Stomach smooth muscle (tissue), 2 donors: Measurements from ENCODE around the gene DACH1.

Experiments used
- H3K27ac ChIP-seq: one replicate; pipeline ENCODE4 v1.7.0; 2013; ENCODE audit warnings: mild to moderate bottlenecking, low read length, inconsistent platforms
- H3K27me3 ChIP-seq, 2 donors: one replicate each; pipeline ENCODE4 v1.7.0; 2013; ENCODE audit warnings: low read length in 2 of 2; ENCODE audit not compliant: insufficient read depth in 2 of 2, control insufficient read depth in 1 of 2
- H3K36me3 ChIP-seq, 2 donors: one replicate each; pipeline ENCODE4 v1.7.0; 2013; ENCODE audit warnings: low read length in 2 of 2; ENCODE audit not compliant: control insufficient read depth in 2 of 2, insufficient read depth in 2 of 2
- H3K4me1 ChIP-seq: one replicate; pipeline ENCODE4 v1.7.0; 2013; ENCODE audit warnings: low read length; ENCODE audit not compliant: control insufficient read depth, insufficient read depth
- H3K4me3 ChIP-seq, 2 donors: one replicate each; pipeline ENCODE4 v1.7.0; 2013; ENCODE audit warnings: low read length in 2 of 2
- H3K9ac ChIP-seq, 2 donors: one replicate each; pipeline ENCODE4 v1.7.0; 2013; ENCODE audit warnings: low read length in 2 of 2, mild to moderate bottlenecking in 1 of 2
- H3K9me3 ChIP-seq, 2 donors: one replicate each; pipeline ENCODE4 v1.7.0; 2013; ENCODE audit warnings: low read length in 2 of 2; ENCODE audit not compliant: control insufficient read depth in 2 of 2
- donor health status: healthy.
- donor health status: Pancreatic carcinoma.

DACH1 gene

GRCh38 chr13:71704656-71705055 lies 162.3 kb downstream of the DACH1 start:
- Histone ChIP-seq H3K27me3 (no peaks in the 10 kb centered on the region), H3K9me3 (no peaks in the 10 kb centered on the region), H3K9ac (no peak overlapping the region), H3K27ac (no peak overlapping the region), H3K4me1 (no peaks in the 10 kb centered on the region), H3K36me3 (no peaks in the 10 kb centered on the region), H3K4me3 (no peak overlapping the region)

GRCh38 chr13:71703138-71703537 lies 163.9 kb downstream of the DACH1 start:
- no peak overlapping the region for H3K9ac ChIP-seq
- H3K27ac ChIP-seq: no peak overlapping the region
- no peaks in the 10 kb centered on the region for H3K27me3 ChIP-seq
- no peaks in the 10 kb centered on the region for H3K9me3 ChIP-seq
- no peaks in the 10 kb centered on the region for H3K4me1 ChIP-seq
- H3K36me3 ChIP-seq: no peaks in the 10 kb centered on the region
- no peak overlapping the region for H3K4me3 ChIP-seq

- Histone ChIP-seq H3K27ac (no peak overlapping the region), H3K4me3 (no peak overlapping the region), H3K27me3 (no peaks in the 10 kb centered on the region)
These were observed 164.8 kb downstream of the DACH1 start for GRCh38 chr13:71702253-71702652.

GRCh38 chr13:71701741-71702140 lies 165.3 kb downstream of the DACH1 start:
- Histone ChIP-seq H3K36me3 (no peaks in the 10 kb centered on the region), H3K27ac (no peak overlapping the region), H3K27me3 (no peaks in the 10 kb centered on the region), H3K9me3 (no peaks in the 10 kb centered on the region), H3K4me3 (no peak overlapping the region), H3K4me1 (no peaks in the 10 kb centered on the region), H3K9ac (no peak overlapping the region)

More at GRCh38 chr13:71702253-71702652, 164.8 kb downstream of the DACH1 start:
- H3K9ac ChIP-seq: no peak overlapping the region
- H3K36me3 ChIP-seq: no peaks in the 10 kb centered on the region
- no peaks in the 10 kb centered on the region for H3K4me1 ChIP-seq
- no peaks in the 10 kb centered on the region for H3K9me3 ChIP-seq

GRCh38 chr13:71699342-71699741 lies 167.7 kb downstream of the DACH1 start:
- Histone ChIP-seq H3K27me3 (no peaks in the 10 kb centered on the region), H3K9ac (no peak overlapping the region), H3K4me1 (no peaks in the 10 kb centered on the region), H3K9me3 (no peaks in the 10 kb centered on the region), H3K36me3 (no peaks in the 10 kb centered on the region), H3K4me3 (no peak overlapping the region), H3K27ac (no peak overlapping the region)

GRCh38 chr13:71695662-71696061 lies 171.3 kb downstream of the DACH1 start:
- Histone ChIP-seq H3K9ac (no peak overlapping the region), H3K27me3 (no peaks in the 10 kb centered on the region), H3K9me3 (no peaks in the 10 kb centered on the region), H3K27ac (no peak overlapping the region), H3K4me3 (no peak overlapping the region), H3K4me1 (no peaks in the 10 kb centered on the region), H3K36me3 (no peaks in the 10 kb centered on the region)

GRCh38 chr13:71685072-71685471 lies 181.9 kb downstream of the DACH1 start:
- no peaks in the 10 kb centered on the region for H3K27me3 ChIP-seq
- no peaks in the 10 kb centered on the region for H3K36me3 ChIP-seq
- H3K9ac ChIP-seq: no peak overlapping the region
- no peak overlapping the region for H3K27ac ChIP-seq
- H3K9me3 ChIP-seq: no peaks in the 10 kb centered on the region
- no peak overlapping the region for H3K4me3 ChIP-seq
- no peaks in the 10 kb centered on the region for H3K4me1 ChIP-seq

- Histone ChIP-seq H3K9me3 (no peaks in the 10 kb centered on the region), H3K36me3 (no peaks in the 10 kb centered on the region), H3K4me3 (no peak overlapping the region), H3K27ac (no peak overlapping the region), H3K27me3 (no peaks in the 10 kb centered on the region), H3K9ac (no peak overlapping the region), H3K4me1 (no peaks in the 10 kb centered on the region)
These were observed 184.9 kb downstream of the DACH1 start for GRCh38 chr13:71681901-71682613.

- H3K36me3 ChIP-seq: no peaks in the 10 kb centered on the region
- H3K9ac ChIP-seq: no peak overlapping the region
- no peaks in the 10 kb centered on the region for H3K4me1 ChIP-seq
- no peak overlapping the region for H3K27ac ChIP-seq
- no peaks in the 10 kb centered on the region for H3K27me3 ChIP-seq
- no peaks in the 10 kb centered on the region for H3K9me3 ChIP-seq
- no peak overlapping the region for H3K4me3 ChIP-seq
These were observed 189.9 kb downstream of the DACH1 start for GRCh38 chr13:71677124-71677523.

- H3K36me3 ChIP-seq: no peaks in the 10 kb centered on the region
These were observed 194.5 kb downstream of the DACH1 start for GRCh38 chr13:71672512-71672911.

GRCh38 chr13:71663431-71663830 lies 203.6 kb downstream of the DACH1 start:
- H3K27me3 ChIP-seq: no peaks in the 10 kb centered on the region
- H3K9ac ChIP-seq: no peak overlapping the region
- no peaks in the 10 kb centered on the region for H3K9me3 ChIP-seq
- H3K4me1 ChIP-seq: no peaks in the 10 kb centered on the region
- H3K27ac ChIP-seq: no peak overlapping the region
- no peaks in the 10 kb centered on the region for H3K36me3 ChIP-seq
- H3K4me3 ChIP-seq: no peak overlapping the region

More at GRCh38 chr13:71672512-71672911, 194.5 kb downstream of the DACH1 start:
- H3K27me3 ChIP-seq: no peaks in the 10 kb centered on the region
- no peak overlapping the region for H3K27ac ChIP-seq
- no peaks in the 10 kb centered on the region for H3K4me1 ChIP-seq
- H3K9me3 ChIP-seq: no peaks in the 10 kb centered on the region
- no peak overlapping the region for H3K4me3 ChIP-seq
- H3K9ac ChIP-seq: no peak overlapping the region
